ENCODE measurements around the gene PPIL4.

DNA sequence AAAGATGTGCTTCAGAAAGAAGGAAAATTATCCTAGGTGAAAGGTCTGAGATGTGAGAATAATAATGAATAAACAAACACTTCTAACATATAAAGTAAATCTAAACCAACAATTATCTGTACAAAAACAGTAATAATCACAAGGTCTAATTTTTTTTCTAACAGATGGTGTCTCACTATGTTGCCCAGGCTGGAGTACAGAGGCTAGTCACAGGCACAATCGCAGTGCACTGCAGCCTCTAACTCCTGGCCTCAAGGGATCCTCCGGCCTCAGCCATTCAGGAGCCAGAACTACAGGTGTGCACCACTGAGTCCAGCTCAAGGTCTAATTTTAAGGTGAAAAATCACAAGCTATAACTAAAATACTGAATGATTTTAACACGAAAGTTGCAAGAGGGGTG is 44.1 kb downstream of the PPIL4 start:
- TF ChIP-seq, protein P1, sequence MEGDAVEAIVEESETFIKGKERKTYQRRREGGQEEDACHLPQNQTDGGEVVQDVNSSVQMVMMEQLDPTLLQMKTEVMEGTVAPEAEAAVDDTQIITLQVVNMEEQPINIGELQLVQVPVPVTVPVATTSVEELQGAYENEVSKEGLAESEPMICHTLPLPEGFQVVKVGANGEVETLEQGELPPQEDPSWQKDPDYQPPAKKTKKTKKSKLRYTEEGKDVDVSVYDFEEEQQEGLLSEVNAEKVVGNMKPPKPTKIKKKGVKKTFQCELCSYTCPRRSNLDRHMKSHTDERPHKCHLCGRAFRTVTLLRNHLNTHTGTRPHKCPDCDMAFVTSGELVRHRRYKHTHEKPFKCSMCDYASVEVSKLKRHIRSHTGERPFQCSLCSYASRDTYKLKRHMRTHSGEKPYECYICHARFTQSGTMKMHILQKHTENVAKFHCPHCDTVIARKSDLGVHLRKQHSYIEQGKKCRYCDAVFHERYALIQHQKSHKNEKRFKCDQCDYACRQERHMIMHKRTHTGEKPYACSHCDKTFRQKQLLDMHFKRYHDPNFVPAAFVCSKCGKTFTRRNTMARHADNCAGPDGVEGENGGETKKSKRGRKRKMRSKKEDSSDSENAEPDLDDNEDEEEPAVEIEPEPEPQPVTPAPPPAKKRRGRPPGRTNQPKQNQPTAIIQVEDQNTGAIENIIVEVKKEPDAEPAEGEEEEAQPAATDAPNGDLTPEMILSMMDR (conservative IDR thresholded peaks at IDR 0.05; ENCODE audit: low read depth in 2 of 2) = no peak
- TF ChIP-seq REST (IDR thresholded peaks at IDR 0.05; ENCODE audit: unreplicated experiment) (no peak), EZH2phosphoT487 (IDR thresholded peaks at IDR 0.05; ENCODE audit: unreplicated experiment) (no peak), ZNF331 (CRISPR knock-in tag; IDR thresholded peaks at IDR 0.05; ENCODE audit: low read depth) (no peak), EZH2 (IDR thresholded peaks at IDR 0.05; ENCODE audit: low read depth, unreplicated experiment) (no peak), POLR2AphosphoS5 (IDR thresholded peaks at IDR 0.05; ENCODE audit: low read depth) (no peak), CREB1 (CRISPR knock-in tag; IDR thresholded peaks at IDR 0.05; ENCODE audit: low read depth) (no peak)

Measured in GM23338 (cell line).